GM21529 (cell line): ENCODE measurements around the gene EIF4G1.

Experiments used
- ATAC-seq: cut with Tn5 transposase; IDR thresholded peaks from one replicate; pipeline ENCODE4 v1.9.1; 2021; ENCODE audit not compliant: unreplicated experiment

EIF4G1 gene

DNA sequence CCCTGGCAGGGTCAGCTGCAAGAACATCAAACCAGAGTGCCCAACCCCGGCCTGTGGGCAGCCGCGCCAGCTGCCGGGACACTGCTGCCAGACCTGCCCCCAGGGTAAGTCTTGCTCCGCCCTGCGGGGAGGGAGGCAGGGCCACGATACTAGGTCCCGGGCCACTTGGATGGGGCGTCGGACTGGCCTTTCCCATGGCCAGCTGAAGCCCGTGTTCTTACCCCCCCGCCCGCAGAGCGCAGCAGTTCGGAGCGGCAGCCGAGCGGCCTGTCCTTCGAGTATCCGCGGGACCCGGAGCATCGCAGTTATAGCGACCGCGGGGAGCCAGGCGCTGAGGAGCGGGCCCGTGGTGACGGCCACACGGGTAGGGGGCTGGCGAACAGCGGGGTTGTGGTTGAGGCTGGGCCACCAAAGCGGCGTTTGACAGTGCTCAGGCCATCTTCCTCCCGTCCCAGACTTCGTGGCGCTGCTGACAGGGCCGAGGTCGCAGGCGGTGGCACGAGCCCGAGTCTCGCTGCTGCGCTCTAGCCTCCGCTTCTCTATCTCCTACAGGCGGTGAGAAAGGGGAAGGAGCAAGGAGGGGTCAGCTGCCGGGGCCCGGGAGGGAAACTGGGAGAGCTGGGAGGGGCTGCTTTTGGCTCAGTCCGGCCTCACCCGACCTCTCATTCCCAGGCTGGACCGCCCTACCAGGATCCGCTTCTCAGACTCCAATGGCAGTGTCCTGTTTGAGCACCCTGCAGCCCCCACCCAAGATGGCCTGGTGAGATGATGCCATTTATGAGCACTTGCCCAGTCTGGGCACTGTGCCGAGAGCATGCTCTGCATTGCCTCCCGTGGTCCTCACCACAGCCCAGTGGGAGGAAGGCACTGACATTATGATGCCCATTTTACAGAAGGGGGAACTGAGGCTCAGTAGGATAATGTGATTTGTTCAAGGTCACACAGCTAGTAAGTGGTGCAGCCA is 67.1 kb downstream of the EIF4G1 start:
- ATAC-seq = no peak

DNA sequence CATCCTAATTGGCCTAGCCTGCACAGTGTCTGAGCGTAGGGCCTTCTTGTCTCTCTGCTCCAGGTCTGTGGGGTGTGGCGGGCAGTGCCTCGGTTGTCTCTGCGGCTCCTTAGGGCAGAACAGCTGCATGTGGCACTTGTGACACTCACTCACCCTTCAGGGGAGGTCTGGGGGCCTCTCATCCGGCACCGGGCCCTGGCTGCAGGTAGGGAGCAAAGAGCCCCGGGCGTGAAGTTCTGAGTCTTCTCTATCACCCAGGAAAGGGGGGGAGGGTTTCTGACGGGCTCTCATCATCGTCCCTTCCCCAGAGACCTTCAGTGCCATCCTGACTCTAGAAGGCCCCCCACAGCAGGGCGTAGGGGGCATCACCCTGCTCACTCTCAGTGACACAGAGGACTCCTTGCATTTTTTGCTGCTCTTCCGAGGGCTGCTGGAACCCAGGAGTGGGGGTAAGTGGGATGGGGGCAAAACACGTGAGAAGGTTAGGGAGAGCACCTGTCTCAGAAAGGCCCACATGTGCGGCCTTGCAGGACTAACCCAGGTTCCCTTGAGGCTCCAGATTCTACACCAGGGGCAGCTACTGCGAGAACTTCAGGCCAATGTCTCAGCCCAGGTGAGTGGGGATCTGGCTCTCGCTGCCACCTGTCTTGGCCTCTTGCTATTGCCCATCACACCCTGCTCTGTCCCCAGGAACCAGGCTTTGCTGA is 68.1 kb downstream of the EIF4G1 start:
- no peak for ATAC-seq

DNA sequence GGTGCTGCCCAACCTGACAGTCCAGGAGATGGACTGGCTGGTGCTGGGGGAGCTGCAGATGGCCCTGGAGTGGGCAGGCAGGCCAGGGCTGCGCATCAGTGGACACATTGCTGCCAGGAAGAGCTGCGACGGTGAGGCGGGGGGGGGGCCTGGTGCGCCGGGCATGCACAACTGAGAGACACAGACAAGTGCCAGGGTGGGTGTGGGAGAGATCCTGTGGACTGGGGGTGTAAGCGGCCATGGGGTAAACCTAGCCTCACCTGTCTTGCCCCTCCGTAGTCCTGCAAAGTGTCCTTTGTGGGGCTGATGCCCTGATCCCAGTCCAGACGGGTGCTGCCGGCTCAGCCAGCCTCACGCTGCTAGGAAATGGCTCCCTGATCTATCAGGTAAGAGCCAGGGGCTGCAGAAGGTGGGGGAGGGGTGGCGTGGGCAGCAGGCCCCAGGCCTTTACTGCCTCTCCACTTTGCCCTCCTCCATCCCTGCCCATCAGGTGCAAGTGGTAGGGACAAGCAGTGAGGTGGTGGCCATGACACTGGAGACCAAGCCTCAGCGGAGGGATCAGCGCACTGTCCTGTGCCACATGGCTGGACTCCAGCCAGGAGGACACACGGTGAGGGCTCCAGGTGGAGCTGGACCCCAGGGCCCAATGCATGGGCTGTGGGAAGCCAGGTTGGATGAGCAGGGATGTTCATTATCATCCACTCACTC is 68.8 kb downstream of the EIF4G1 start:
- ATAC-seq = no peak

DNA sequence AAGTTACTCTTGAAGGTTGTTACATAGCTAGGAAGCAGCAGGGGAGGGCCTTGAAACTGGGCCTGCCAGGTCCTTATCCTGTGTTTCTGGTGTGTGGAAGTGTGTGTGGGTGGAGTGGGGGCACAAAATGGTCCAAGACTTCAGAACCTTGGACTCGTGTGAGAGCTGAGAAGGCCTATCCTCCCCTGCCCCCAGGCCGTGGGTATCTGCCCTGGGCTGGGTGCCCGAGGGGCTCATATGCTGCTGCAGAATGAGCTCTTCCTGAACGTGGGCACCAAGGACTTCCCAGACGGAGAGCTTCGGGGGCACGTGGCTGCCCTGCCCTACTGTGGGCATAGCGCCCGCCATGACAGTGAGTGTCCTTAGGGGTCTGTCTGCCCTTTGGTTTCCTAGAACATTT is 69.9 kb downstream of the EIF4G1 start:
- no peak for ATAC-seq
